ENCODE results near the gene OSBPL3.

Gene OSBPL3

DNA sequence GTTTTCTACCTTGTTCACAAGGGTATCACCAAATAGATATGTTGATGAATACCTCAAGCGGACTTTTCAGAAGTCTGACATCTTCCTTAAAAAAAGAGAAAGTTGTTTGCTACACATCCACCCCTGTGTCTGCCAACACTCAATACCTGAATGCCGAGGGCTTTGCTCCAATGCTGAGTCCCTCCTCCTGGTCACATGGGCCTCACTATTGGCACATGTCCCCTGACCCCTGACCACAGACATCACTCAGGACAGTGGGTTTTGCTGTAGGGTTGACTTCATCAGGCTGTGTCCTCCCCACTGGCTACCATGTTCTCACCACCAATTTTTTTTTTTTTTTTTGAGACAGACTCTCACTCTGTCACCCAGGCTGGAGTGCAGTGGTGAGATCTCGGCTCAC is 76.4 kb downstream of the OSBPL3 start (continued):
- TF ChIP-seq, protein P1, sequence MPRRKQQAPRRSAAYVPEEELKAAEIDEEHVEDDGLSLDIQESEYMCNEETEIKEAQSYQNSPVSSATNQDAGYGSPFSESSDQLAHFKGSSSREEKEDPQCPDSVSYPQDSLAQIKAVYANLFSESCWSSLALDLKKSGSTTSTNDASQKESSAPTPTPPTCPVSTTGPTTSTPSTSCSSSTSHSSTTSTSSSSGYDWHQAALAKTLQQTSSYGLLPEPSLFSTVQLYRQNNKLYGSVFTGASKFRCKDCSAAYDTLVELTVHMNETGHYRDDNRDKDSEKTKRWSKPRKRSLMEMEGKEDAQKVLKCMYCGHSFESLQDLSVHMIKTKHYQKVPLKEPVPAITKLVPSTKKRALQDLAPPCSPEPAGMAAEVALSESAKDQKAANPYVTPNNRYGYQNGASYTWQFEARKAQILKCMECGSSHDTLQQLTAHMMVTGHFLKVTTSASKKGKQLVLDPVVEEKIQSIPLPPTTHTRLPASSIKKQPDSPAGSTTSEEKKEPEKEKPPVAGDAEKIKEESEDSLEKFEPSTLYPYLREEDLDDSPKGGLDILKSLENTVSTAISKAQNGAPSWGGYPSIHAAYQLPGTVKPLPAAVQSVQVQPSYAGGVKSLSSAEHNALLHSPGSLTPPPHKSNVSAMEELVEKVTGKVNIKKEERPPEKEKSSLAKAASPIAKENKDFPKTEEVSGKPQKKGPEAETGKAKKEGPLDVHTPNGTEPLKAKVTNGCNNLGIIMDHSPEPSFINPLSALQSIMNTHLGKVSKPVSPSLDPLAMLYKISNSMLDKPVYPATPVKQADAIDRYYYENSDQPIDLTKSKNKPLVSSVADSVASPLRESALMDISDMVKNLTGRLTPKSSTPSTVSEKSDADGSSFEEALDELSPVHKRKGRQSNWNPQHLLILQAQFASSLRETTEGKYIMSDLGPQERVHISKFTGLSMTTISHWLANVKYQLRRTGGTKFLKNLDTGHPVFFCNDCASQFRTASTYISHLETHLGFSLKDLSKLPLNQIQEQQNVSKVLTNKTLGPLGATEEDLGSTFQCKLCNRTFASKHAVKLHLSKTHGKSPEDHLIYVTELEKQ (tag by site-specific recombination; IDR thresholded peaks at IDR 0.05; ENCODE audit: borderline replicate concordance): no peak
- TF ChIP-seq ZNF391 (tag by site-specific recombination; IDR thresholded peaks at IDR 0.05; ENCODE audit: borderline replicate concordance, low read depth) (no peak), ZFHX2 (tag by site-specific recombination; conservative IDR thresholded peaks at IDR 0.05) (no peak), ZNF664 (tag by site-specific recombination; IDR thresholded peaks at IDR 0.05) (no peak), ZNF335 (tag by site-specific recombination; conservative IDR thresholded peaks at IDR 0.05) (no peak), ZNF701 (tag by site-specific recombination; IDR thresholded peaks at IDR 0.05) (no peak), ZFP69B (tag by site-specific recombination; IDR thresholded peaks at IDR 0.05) (no peak), ZNF585B (tag by site-specific recombination; IDR thresholded peaks at IDR 0.05) (no peak), ZNF596 (tag by site-specific recombination; IDR thresholded peaks at IDR 0.05) (no peak)
- TF ChIP-seq, protein P2, sequence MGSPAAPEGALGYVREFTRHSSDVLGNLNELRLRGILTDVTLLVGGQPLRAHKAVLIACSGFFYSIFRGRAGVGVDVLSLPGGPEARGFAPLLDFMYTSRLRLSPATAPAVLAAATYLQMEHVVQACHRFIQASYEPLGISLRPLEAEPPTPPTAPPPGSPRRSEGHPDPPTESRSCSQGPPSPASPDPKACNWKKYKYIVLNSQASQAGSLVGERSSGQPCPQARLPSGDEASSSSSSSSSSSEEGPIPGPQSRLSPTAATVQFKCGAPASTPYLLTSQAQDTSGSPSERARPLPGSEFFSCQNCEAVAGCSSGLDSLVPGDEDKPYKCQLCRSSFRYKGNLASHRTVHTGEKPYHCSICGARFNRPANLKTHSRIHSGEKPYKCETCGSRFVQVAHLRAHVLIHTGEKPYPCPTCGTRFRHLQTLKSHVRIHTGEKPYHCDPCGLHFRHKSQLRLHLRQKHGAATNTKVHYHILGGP (tag by site-specific recombination; IDR thresholded peaks at IDR 0.05): no peak
- TF ChIP-seq, protein P3, sequence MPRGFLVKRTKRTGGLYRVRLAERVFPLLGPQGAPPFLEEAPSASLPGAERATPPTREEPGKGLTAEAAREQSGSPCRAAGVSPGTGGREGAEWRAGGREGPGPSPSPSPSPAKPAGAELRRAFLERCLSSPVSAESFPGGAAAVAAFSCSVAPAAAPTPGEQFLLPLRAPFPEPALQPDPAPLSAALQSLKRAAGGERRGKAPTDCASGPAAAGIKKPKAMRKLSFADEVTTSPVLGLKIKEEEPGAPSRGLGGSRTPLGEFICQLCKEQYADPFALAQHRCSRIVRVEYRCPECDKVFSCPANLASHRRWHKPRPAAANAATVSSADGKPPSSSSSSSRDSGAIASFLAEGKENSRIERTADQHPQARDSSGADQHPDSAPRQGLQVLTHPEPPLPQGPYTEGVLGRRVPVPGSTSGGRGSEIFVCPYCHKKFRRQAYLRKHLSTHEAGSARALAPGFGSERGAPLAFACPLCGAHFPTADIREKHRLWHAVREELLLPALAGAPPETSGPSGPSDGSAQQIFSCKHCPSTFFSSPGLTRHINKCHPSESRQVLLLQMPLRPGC (tag by site-specific recombination; IDR thresholded peaks at IDR 0.05): no peak

DNA sequence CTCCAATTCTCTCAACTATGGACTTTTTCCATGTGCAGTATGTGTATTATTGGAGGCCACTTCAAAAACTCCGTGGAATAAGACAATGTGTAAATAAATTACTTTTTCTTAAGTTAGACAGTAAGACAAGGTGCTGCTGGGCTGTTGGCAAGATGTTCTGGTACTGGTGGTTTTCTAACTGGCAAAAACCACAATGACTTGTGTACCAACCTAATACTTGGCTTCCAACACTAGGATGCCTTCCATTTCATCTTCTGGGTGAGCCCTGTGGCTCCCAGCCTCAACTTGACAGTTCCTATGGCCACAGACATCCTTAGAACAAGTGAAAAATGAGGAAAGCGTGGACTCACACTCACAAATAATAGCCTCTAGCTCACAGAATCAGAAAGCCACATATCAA is 77.0 kb downstream of the OSBPL3 start:
- H3K4me1 ChIP-seq (ENCODE audit: control insufficient read depth, insufficient read depth, low read length): no peaks in the 10 kb centered on the region
- no peaks in the 10 kb centered on the region for H3K9me3 ChIP-seq (ENCODE audit: control insufficient read depth, insufficient read depth, low read depth, low read length)
- no peak overlapping the region for H3K4me3 ChIP-seq (ENCODE audit: low read depth, low read length)
- POLR2A ChIA-PET: no interaction called here
- H3K36me3 ChIP-seq (ENCODE audit: control insufficient read depth in 2 of 2, insufficient read depth in 1 of 2, low read length in 2 of 2): no peaks in the 10 kb centered on the region
- no peak overlapping the region for H3K27ac ChIP-seq (ENCODE audit: extremely low read depth, low read depth, low read length)
- CTCF ChIA-PET: interaction anchor here (1.3 kb wide), 1 partner anchor 76 kb away, joined by 4 read pairs; no protein-coding TSS in a partner anchor
- no peak for TF ChIP-seq ZNF202 (tag by site-specific recombination; IDR thresholded peaks at IDR 0.05; ENCODE audit: borderline replicate concordance)
- TF ChIP-seq, protein P4, sequence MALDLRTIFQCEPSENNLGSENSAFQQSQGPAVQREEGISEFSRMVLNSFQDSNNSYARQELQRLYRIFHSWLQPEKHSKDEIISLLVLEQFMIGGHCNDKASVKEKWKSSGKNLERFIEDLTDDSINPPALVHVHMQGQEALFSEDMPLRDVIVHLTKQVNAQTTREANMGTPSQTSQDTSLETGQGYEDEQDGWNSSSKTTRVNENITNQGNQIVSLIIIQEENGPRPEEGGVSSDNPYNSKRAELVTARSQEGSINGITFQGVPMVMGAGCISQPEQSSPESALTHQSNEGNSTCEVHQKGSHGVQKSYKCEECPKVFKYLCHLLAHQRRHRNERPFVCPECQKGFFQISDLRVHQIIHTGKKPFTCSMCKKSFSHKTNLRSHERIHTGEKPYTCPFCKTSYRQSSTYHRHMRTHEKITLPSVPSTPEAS (tag by site-specific recombination; IDR thresholded peaks at IDR 0.05): no peak

DNA sequence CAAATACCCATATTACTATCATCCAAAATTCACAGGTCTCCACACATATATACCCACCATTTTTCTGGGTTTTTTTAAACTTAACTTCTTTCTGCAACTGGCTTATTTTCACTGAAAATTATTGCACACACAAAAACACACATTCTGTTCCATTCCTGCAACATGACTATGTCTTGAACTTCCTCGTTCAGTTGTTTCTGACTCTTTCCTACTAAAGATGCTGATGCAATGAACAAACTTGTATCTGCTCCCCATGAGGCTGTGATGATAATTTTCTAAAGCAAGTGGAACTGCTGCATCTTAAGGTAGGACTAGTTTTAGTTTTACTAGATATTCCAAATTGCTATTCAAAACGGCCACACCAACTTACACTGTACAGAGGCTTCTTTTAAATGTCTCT is 77.7 kb downstream of the OSBPL3 start:
- ChIA-PET POLR2A (no interaction called here), CTCF (interaction anchor here (1.3 kb wide), 1 partner anchor 77 kb away, joined by 4 read pairs; no protein-coding TSS in a partner anchor)
- Histone ChIP-seq H3K36me3 (ENCODE audit: control insufficient read depth in 2 of 2, insufficient read depth in 1 of 2, low read length in 2 of 2) (no peaks in the 10 kb centered on the region), H3K9me3 (ENCODE audit: control insufficient read depth, insufficient read depth, low read depth, low read length) (no peaks in the 10 kb centered on the region), H3K27ac (ENCODE audit: extremely low read depth, low read depth, low read length) (no peak overlapping the region), H3K4me1 (ENCODE audit: control insufficient read depth, insufficient read depth, low read length) (no peaks in the 10 kb centered on the region), H3K4me3 (ENCODE audit: low read depth, low read length) (no peak overlapping the region)
- TF ChIP-seq ZNF138 (tag by site-specific recombination; IDR thresholded peaks at IDR 0.05; ENCODE audit: borderline replicate concordance): no peak
- no peak for TF ChIP-seq ZFP3 (tag by site-specific recombination; IDR thresholded peaks at IDR 0.05; ENCODE audit: low read depth)
- TF ChIP-seq ZBTB7A (tag by site-specific recombination; IDR thresholded peaks at IDR 0.05; ENCODE audit: low read depth): no peak
- TF ChIP-seq, protein P5, sequence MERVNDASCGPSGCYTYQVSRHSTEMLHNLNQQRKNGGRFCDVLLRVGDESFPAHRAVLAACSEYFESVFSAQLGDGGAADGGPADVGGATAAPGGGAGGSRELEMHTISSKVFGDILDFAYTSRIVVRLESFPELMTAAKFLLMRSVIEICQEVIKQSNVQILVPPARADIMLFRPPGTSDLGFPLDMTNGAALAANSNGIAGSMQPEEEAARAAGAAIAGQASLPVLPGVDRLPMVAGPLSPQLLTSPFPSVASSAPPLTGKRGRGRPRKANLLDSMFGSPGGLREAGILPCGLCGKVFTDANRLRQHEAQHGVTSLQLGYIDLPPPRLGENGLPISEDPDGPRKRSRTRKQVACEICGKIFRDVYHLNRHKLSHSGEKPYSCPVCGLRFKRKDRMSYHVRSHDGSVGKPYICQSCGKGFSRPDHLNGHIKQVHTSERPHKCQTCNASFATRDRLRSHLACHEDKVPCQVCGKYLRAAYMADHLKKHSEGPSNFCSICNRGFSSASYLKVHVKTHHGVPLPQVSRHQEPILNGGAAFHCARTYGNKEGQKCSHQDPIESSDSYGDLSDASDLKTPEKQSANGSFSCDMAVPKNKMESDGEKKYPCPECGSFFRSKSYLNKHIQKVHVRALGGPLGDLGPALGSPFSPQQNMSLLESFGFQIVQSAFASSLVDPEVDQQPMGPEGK (tag by site-specific recombination; IDR thresholded peaks at IDR 0.05): no peak
- TF ChIP-seq ZNF561 (tag by site-specific recombination; IDR thresholded peaks at IDR 0.05; ENCODE audit: borderline replicate concordance): no peak
- no peak for TF ChIP-seq ZNF600 (tag by site-specific recombination; IDR thresholded peaks at IDR 0.05)
- TF ChIP-seq, protein P6, sequence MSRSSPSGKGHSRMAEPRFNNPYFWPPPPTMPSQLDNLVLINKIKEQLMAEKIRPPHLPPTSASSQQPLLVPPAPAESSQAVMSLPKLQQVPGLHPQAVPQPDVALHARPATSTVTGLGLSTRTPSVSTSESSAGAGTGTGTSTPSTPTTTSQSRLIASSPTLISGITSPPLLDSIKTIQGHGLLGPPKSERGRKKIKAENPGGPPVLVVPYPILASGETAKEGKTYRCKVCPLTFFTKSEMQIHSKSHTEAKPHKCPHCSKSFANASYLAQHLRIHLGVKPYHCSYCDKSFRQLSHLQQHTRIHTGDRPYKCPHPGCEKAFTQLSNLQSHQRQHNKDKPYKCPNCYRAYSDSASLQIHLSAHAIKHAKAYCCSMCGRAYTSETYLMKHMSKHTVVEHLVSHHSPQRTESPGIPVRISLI (tag by site-specific recombination; IDR thresholded peaks at IDR 0.05): no peak

Measured in HEK293 (cell line).